Adipocyte (in vitro differentiated cells): ENCODE results near the gene STON1.
"Not testable (repeated sequence)": the region's sequence is repeated elsewhere in the genome, so short reads cannot be mapped to it uniquely, and the experiment has no call there.

Source experiments
- DNase-seq: peaks from one replicate; pipeline ENCODE4 v3.0.0-alpha.2; 2015; ENCODE audit warnings: low read depth
- H3K27me3 ChIP-seq: replicated peaks from 2 replicates; pipeline ENCODE4 v1.7.0; 2013; ENCODE audit warnings: mild to moderate bottlenecking, low read length, moderate library complexity; ENCODE audit not compliant: control insufficient read depth, insufficient read depth
- H3K36me3 ChIP-seq: 2 replicates; pipeline ENCODE4 v1.7.0; 2013; ENCODE audit warnings: low read length, mild to moderate bottlenecking, moderate library complexity; ENCODE audit not compliant: control insufficient read depth, insufficient read depth, severe bottlenecking
- H3K4me1 ChIP-seq: 2 replicates; pipeline ENCODE4 v1.7.0; 2013; ENCODE audit warnings: mild to moderate bottlenecking, low read length, moderate library complexity; ENCODE audit not compliant: control insufficient read depth, insufficient read depth
- H3K4me3 ChIP-seq: 2 replicates; pipeline ENCODE4 v1.7.0; 2013; ENCODE audit warnings: mild to moderate bottlenecking, low read length, moderate library complexity
- H3K9ac ChIP-seq: 2 replicates; pipeline ENCODE4 v1.7.0; 2013; ENCODE audit warnings: mild to moderate bottlenecking, low read length, moderate library complexity
- H3K9me3 ChIP-seq: 2 replicates; pipeline ENCODE4 v1.7.0; 2013; ENCODE audit warnings: mild to moderate bottlenecking, low read length, moderate library complexity; ENCODE audit not compliant: control insufficient read depth

Gene STON1

GRCh38 chr2:48578313-48578712 is 48.4 kb downstream of the STON1 start:
- Histone ChIP-seq H3K9ac (no peak overlapping the region), H3K9me3 (no peaks in the 10 kb centered on the region), H3K27me3 (no peaks in the 10 kb centered on the region), H3K36me3 (peaks cover 43% of the 10 kb centered on the region), H3K4me3 (no peak overlapping the region), H3K4me1 (no peaks in the 10 kb centered on the region)
- no peak for DNase-seq

- Histone ChIP-seq H3K4me1 (no peaks in the 10 kb centered on the region), H3K4me3 (no peak overlapping the region), H3K36me3 (peaks cover 62% of the 10 kb centered on the region), H3K27me3 (no peaks in the 10 kb centered on the region), H3K9me3 (no peaks in the 10 kb centered on the region), H3K9ac (no peak overlapping the region)
- DNase-seq = no peak
Observed at GRCh38 chr2:48583961-48584360, 54.0 kb downstream of the STON1 start.

GRCh38 chr2:48584551-48584950 is 54.6 kb downstream of the STON1 start:
- Histone ChIP-seq H3K4me3 (no peak overlapping the region), H3K9me3 (no peaks in the 10 kb centered on the region), H3K4me1 (no peaks in the 10 kb centered on the region), H3K36me3 (peaks cover 62% of the 10 kb centered on the region), H3K9ac (no peak overlapping the region), H3K27me3 (no peaks in the 10 kb centered on the region)
- no peak for DNase-seq

- no peak overlapping the region for H3K4me3 ChIP-seq
- H3K9ac ChIP-seq = no peak overlapping the region
- no peaks in the 10 kb centered on the region for H3K9me3 ChIP-seq
- no peaks in the 10 kb centered on the region for H3K4me1 ChIP-seq
- H3K36me3 ChIP-seq = peaks cover 54% of the 10 kb centered on the region
- DNase-seq = no peak
- no peaks in the 10 kb centered on the region for H3K27me3 ChIP-seq
Observed at GRCh38 chr2:48586433-48586832, 56.5 kb downstream of the STON1 start.

GRCh38 chr2:48587560-48587959 is 57.6 kb downstream of the STON1 start:
- Histone ChIP-seq H3K27me3 (no peaks in the 10 kb centered on the region), H3K4me3 (no peak overlapping the region), H3K4me1 (no peaks in the 10 kb centered on the region), H3K9ac (no peak overlapping the region), H3K9me3 (no peaks in the 10 kb centered on the region), H3K36me3 (peaks cover 52% of the 10 kb centered on the region)
- DNase-seq = no peak

GRCh38 chr2:48587961-48588360 is 58.0 kb downstream of the STON1 start:
- Histone ChIP-seq H3K9ac (no peak overlapping the region), H3K9me3 (no peaks in the 10 kb centered on the region), H3K27me3 (no peaks in the 10 kb centered on the region), H3K36me3 (peaks cover 52% of the 10 kb centered on the region), H3K4me3 (no peak overlapping the region), H3K4me1 (no peaks in the 10 kb centered on the region)
- no peak for DNase-seq

GRCh38 chr2:48588745-48589144 is 58.8 kb downstream of the STON1 start:
- DNase-seq = no peak
- H3K27me3 ChIP-seq = no peaks in the 10 kb centered on the region

GRCh38 chr2:48589170-48589767 is 59.3 kb downstream of the STON1 start:
- no peaks in the 10 kb centered on the region for H3K9me3 ChIP-seq
- DNase-seq = peak; percentile 77
- H3K4me3 ChIP-seq = no peak overlapping the region
- peaks cover 53% of the 10 kb centered on the region for H3K36me3 ChIP-seq
- H3K9ac ChIP-seq = no peak overlapping the region
- no peaks in the 10 kb centered on the region for H3K4me1 ChIP-seq
- H3K27me3 ChIP-seq = no peaks in the 10 kb centered on the region

More at GRCh38 chr2:48588745-48589144, 58.8 kb downstream of the STON1 start:
- Histone ChIP-seq H3K36me3 (peaks cover 52% of the 10 kb centered on the region), H3K4me3 (no peak overlapping the region), H3K4me1 (no peaks in the 10 kb centered on the region), H3K9ac (no peak overlapping the region), H3K9me3 (no peaks in the 10 kb centered on the region)

GRCh38 chr2:48590017-48590416 is 60.1 kb downstream of the STON1 start:
- Histone ChIP-seq H3K27me3 (no peaks in the 10 kb centered on the region), H3K9me3 (no peaks in the 10 kb centered on the region), H3K4me1 (no peaks in the 10 kb centered on the region), H3K9ac (no peak overlapping the region), H3K4me3 (no peak overlapping the region), H3K36me3 (peaks cover 56% of the 10 kb centered on the region)
- no peak for DNase-seq

- no peaks in the 10 kb centered on the region for H3K9me3 ChIP-seq
- H3K4me1 ChIP-seq = no peaks in the 10 kb centered on the region
- H3K27me3 ChIP-seq = no peaks in the 10 kb centered on the region
- peaks cover 56% of the 10 kb centered on the region for H3K36me3 ChIP-seq
- no peak for DNase-seq
- H3K9ac ChIP-seq = no peak overlapping the region
- H3K4me3 ChIP-seq = no peak overlapping the region
Observed at GRCh38 chr2:48592067-48592466, 62.1 kb downstream of the STON1 start.

GRCh38 chr2:48596751-48597150 is 66.8 kb downstream of the STON1 start:
- not testable (repeated sequence) for H3K4me3 ChIP-seq, H3K9ac ChIP-seq, DNase-seq, H3K9me3 ChIP-seq, H3K27me3 ChIP-seq
- Histone ChIP-seq H3K4me1 (peaks cover 16% of the 10 kb centered on the region), H3K36me3 (peaks cover 75% of the 10 kb centered on the region)

GRCh38 chr2:48597492-48597891 is 67.5 kb downstream of the STON1 start:
- no peak overlapping the region for H3K9ac ChIP-seq
- H3K4me1 ChIP-seq = peaks cover 16% of the 10 kb centered on the region
- no peak for DNase-seq
- no peak overlapping the region for H3K4me3 ChIP-seq
- no peaks in the 10 kb centered on the region for H3K27me3 ChIP-seq
- H3K9me3 ChIP-seq = no peaks in the 10 kb centered on the region
- peaks cover 69% of the 10 kb centered on the region for H3K36me3 ChIP-seq
